Spleen (tissue), 11 donors: ENCODE measurements around the gene TPM4. TPM values are rescaled to one million over a fixed set of nuclear protein-coding genes. Genes with fewer than 3 reads are reported as not detected.

Experiments
- DNase-seq: peaks from one replicate; pipeline ENCODE4 v3.0.0-alpha.2; 2020
- H3K27ac ChIP-seq, 8 donors: fragments of 200-600 bp; sonication (generic) in 7 of 8; 1 replicate in 4 of 8; 2 replicates in 4 of 8; pipeline versions ENCODE4 v1.5.0 to v1.8.0; 2016 to 2021; ENCODE audit warnings: inconsistent platforms in 4 of 8, mild to moderate bottlenecking in 4 of 8, moderate library complexity in 1 of 8
- H3K27me3 ChIP-seq, 7 donors: fragments of 200-600 bp; sonication (generic) in 6 of 7; replicated peaks in 1 of 7; 1 replicate in 4 of 7; 2 replicates in 3 of 7; pipeline versions ENCODE4 v1.5.0 to v1.8.0; 2016 to 2021; ENCODE audit warnings: inconsistent platforms in 3 of 7, mild to moderate bottlenecking in 1 of 7
- H3K36me3 ChIP-seq, 6 donors: fragments of 200-600 bp; sonication (generic) in 5 of 6; 1 replicate in 4 of 6; 2 replicates in 2 of 6; pipeline versions ENCODE4 v1.5.0 to v1.8.0; 2016 to 2021; ENCODE audit warnings: inconsistent platforms in 2 of 6
- H3K4me1 ChIP-seq, 6 donors: fragments of 200-600 bp; sonication (generic) in 5 of 6; 1 replicate in 3 of 6; 2 replicates in 3 of 6; pipeline versions ENCODE4 v1.5.0 to v1.8.0; 2016 to 2021; ENCODE audit warnings: inconsistent platforms in 3 of 6
- H3K4me3 ChIP-seq, 8 donors: fragments of 200-600 bp; sonication (generic) in 7 of 8; 1 replicate in 4 of 8; 2 replicates in 4 of 8; pipeline versions ENCODE4 v1.5.0 to v1.8.0; 2016 to 2021; ENCODE audit warnings: inconsistent platforms in 4 of 8, mild to moderate bottlenecking in 4 of 8, moderate library complexity in 2 of 8
- H3K9me3 ChIP-seq, 8 donors: fragments of 200-600 bp; sonication (generic) in 7 of 8; 1 replicate in 4 of 8; 2 replicates in 4 of 8; pipeline versions ENCODE4 v1.5.0 to v1.8.0; 2016 to 2021; ENCODE audit warnings: inconsistent platforms in 4 of 8
- POLR2A ChIP-seq, 3 donors: fragments of 450-650 bp; IDR thresholded peaks; one replicate each; pipeline ENCODE4 v1.5.1; 2017; ENCODE audit warnings: antibody characterized with exemption in 3 of 3, mild to moderate bottlenecking in 1 of 3
- POLR2AphosphoS5 ChIP-seq, 3 donors: sonication (generic); formaldehyde crosslinking; IDR thresholded peaks; one replicate each; pipeline ENCODE4 v1.5.1; 2017; ENCODE audit warnings: antibody characterized with exemption in 3 of 3
- WGBS, 5 donors: extraction: QIAGEN DNeasy Blood & Tissue Kit in 3 of 5; methylation state at CpG; one replicate each; pipeline versions ENCODE4 v1.1.5 to v1.1.7; 2013 to 2018; 5-methylcytosine and 5-hydroxymethylcytosine counted together
- intact Hi-C: fragments of 100-400 bp; cut with DNase I; formaldehyde crosslinking; loops from one replicate; pipeline ENCODE4 v1.15.0; 2023; ENCODE audit warnings: low total_unique reads
- polyA plus RNA-seq, 3 donors: library from polyadenylated mRNA; stranded (reverse); fragments of 200-250 nt; gene quantifications; one replicate each; pipeline ENCODE4 v1.2.1, GENCODE V29; 2013
- total RNA-seq, 7 donors: library from RNA; depleted of rRNA in 3 of 7; stranded (reverse); fragments of >200 nt in 3 of 7; fragmentation: NEBNext Ultra II Directional in 4 of 7; extraction: Animal tissue kit (Norgen Biotek cat#: 25700) in 4 of 7; gene quantifications; one replicate each; pipeline versions ENCODE4 v1.1.0 to v1.2.1, GENCODE V29; 2016 to 2021
- TF ChIP-seq, protein P1 (sequence below), 11 experiments: fragments of 200-600 bp in 7 of 11; fragments of 450-650 bp in 4 of 11; sonication (generic) in 4 of 11; IDR thresholded peaks in 8 of 11; conservative IDR thresholded peaks in 3 of 11; 1 replicate in 7 of 11; 2 replicates in 4 of 11; pipeline versions ENCODE4 v1.4.0 to v1.8.0; 2016 to 2021; ENCODE audit warnings: antibody characterized with exemption in 11 of 11, inconsistent platforms in 4 of 11, mild to moderate bottlenecking in 1 of 11
- donor health status: healthy with polysubstance abuse.
- donor health status: DM: no; HTN: no; CAD: no; lungs with moderate emphysema.
- donor health status: DM: no; HTN: no; CAD: no.
- donor health status: Bipolar disorder and iron deficiency.
- donor health status: healthy.
- donor health status: DM: no; HTN: no; CAD: no.
- donor health status: DM: yes; HTN: yes; CAD: no.

The TPM4 gene
- total and polyA plus RNA-seq, 10 donors, result 181 to 760 (median 418) TPM

- TF ChIP-seq POLR2A (IDR thresholded peaks at IDR 0.05) (no peak), POLR2AphosphoS5 (IDR thresholded peaks at IDR 0.05) (no peak)
- TF ChIP-seq, protein P1, sequence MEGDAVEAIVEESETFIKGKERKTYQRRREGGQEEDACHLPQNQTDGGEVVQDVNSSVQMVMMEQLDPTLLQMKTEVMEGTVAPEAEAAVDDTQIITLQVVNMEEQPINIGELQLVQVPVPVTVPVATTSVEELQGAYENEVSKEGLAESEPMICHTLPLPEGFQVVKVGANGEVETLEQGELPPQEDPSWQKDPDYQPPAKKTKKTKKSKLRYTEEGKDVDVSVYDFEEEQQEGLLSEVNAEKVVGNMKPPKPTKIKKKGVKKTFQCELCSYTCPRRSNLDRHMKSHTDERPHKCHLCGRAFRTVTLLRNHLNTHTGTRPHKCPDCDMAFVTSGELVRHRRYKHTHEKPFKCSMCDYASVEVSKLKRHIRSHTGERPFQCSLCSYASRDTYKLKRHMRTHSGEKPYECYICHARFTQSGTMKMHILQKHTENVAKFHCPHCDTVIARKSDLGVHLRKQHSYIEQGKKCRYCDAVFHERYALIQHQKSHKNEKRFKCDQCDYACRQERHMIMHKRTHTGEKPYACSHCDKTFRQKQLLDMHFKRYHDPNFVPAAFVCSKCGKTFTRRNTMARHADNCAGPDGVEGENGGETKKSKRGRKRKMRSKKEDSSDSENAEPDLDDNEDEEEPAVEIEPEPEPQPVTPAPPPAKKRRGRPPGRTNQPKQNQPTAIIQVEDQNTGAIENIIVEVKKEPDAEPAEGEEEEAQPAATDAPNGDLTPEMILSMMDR (IDR thresholded peaks at IDR 0.05 in 8 of 11, conservative IDR thresholded peaks at IDR 0.05 in 3 of 11), result no peak
- no peak overlapping the region for H3K27ac ChIP-seq
- 37 to 67% (median 62%) methylated on average over 4 of the region's 4 CpGs for WGBS, 5 donors
- intact Hi-C loops, result no loop called here
- DNase-seq, result no peak
- H3K27me3 ChIP-seq, result no peaks in the 10 kb centered on the region
- no peak overlapping the region for H3K4me3 ChIP-seq
- no peaks in the 10 kb centered on the region for H3K36me3 ChIP-seq
- H3K9me3 ChIP-seq, result peaks cover 0 to 16% (median 6%) of the 10 kb centered on the region in 8 donors
- peaks cover 0 to 35% (median 14%) of the 10 kb centered on the region in 6 donors for H3K4me1 ChIP-seq
These were observed 14.4 kb upstream of the TPM4 start for GRCh38 chr19:16061943-16062342.

DNA sequence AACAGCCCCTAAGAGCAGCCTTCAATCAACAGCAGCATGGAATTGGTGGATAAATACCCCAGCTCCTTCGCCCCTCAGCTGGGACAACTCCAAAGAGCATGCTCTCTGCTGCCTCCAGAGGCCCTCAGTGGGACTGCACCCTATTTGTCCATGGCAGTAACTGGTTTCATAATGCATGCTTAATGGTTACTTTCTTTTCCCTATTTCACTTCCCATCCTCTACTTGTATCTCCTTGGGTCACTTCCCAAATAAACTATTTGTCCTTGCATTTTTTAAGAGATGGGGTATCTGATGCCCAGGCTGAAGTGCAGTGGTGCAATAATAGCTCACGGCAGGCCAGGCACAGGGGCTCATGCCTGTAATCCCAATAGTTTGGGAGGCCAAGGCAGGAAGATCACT, 13.5 kb upstream of the TPM4 start:
- intact Hi-C loops, result no loop called here
- TF ChIP-seq POLR2A (IDR thresholded peaks at IDR 0.05) (no peak), POLR2AphosphoS5 (IDR thresholded peaks at IDR 0.05) (peak in 1 of 3 donors; percentile 39)
- TF ChIP-seq, protein P1 (IDR thresholded peaks at IDR 0.05 in 8 of 11, conservative IDR thresholded peaks at IDR 0.05 in 3 of 11), result peak; percentile 86 to 98 (median 92)
- DNase-seq, result peak; percentile 88
- Histone ChIP-seq H3K27me3 (no peaks in the 10 kb centered on the region), H3K4me1 (peaks cover 0 to 43% (median 15%) of the 10 kb centered on the region in 6 donors), H3K36me3 (no peaks in the 10 kb centered on the region), H3K4me3 (no peak overlapping the region), H3K9me3 (peaks cover 0 to 11% (median 1%) of the 10 kb centered on the region in 8 donors), H3K27ac (peak overlapping the region in 1 of 8 donors; percentile 23)
- WGBS, 5 donors, result 61 to 87% (median 78%) methylated on average over 2 of the region's 2 CpGs

DNA sequence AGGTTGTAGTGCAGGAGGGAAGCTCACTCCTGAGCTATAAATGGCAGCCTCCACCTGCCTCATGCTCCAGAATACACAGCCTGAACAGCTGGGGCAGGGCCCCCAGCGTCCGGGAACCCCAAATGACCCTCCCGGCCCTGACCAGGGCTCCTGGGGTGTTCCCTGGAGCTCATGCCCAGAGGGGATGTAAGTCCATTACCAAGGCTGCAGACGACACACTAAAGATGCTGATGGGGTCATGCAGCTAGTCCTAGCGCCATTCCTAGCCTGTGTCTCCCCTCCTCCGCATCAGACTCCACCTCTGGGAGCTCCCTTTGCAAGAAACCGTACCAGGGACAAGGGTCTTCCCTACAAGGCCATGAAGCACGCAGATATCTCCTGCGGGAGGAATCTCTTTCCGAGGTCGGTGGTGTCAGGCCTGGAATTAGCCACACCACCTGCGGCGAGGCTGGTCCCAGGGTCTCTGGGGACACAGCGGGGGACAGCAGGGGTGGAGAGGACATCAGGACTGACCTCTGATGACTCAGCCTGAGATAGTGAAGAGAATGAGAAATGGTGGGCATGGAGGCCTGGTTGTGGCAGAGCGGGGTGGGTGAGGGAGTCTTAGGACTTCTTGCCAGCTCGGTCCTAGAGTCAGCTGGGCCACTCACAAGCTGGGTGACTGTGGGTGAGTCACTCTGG, 11.9 kb upstream of the TPM4 start:
- intact Hi-C loops, result no loop called here
- Histone ChIP-seq H3K4me3 (no peak overlapping the region), H3K27ac (no peak overlapping the region), H3K27me3 (no peaks in the 10 kb centered on the region), H3K9me3 (peaks cover 0 to 11% (median 1%) of the 10 kb centered on the region in 8 donors), H3K4me1 (peaks cover 0 to 44% (median 15%) of the 10 kb centered on the region in 6 donors), H3K36me3 (no peaks in the 10 kb centered on the region)
- DNase-seq, result no peak
- WGBS, 5 donors, result 89 to 95% (median 91%) methylated on average over 7 to 16 of the region's 16 CpGs
- TF ChIP-seq POLR2A (IDR thresholded peaks at IDR 0.05) (no peak), POLR2AphosphoS5 (IDR thresholded peaks at IDR 0.05) (no peak)
- TF ChIP-seq, protein P1 (IDR thresholded peaks at IDR 0.05 in 8 of 11, conservative IDR thresholded peaks at IDR 0.05 in 3 of 11), result no peak

DNA sequence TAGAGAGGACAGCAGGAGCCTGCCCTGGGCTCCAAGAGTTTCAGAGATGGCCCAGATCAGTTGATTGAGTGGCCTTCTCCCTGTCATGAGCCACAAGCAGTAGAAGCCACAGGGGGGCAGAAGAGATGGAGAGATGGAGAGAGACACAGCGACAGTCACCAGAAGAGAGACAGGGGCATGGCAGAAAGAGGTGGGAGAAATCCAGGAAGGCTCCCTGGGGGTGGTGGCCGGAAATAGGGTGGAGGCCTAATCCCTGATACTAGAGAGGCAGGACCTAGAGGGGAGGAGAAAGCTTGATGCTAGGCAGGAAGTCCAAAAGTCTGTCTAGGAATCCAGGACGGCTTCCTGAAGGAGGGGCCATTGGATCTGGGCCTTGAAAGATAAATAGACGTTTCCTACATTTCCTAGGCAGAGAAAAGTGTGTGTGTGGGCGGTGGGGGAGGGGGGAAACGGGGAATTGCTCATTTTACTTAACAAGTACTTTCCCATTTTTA, 9.6 kb upstream of the TPM4 start:
- H3K9me3 ChIP-seq, result peaks cover 0 to 3% (median 0%) of the 10 kb centered on the region in 8 donors
- TF ChIP-seq, protein P1 (IDR thresholded peaks at IDR 0.05 in 8 of 11, conservative IDR thresholded peaks at IDR 0.05 in 3 of 11), result peak in 10 of 11 experiments; percentile 26 to 81 (median 59)
- TF ChIP-seq POLR2A (IDR thresholded peaks at IDR 0.05) (no peak), POLR2AphosphoS5 (IDR thresholded peaks at IDR 0.05) (peak in 2 of 3 donors; percentile 16 to 60)
- peak; percentile 82 for DNase-seq
- no peaks in the 10 kb centered on the region for H3K27me3 ChIP-seq
- intact Hi-C loops, result loop anchor here (5.0 kb wide), 1 partner anchor 46 kb away; the partner anchor contains the start of gene RAB8A
- peak overlapping the region; percentile 59 to 100 (median 94) for H3K27ac ChIP-seq
- H3K4me1 ChIP-seq, result peaks cover 10 to 67% (median 37%) of the 10 kb centered on the region in 6 donors
- WGBS, 5 donors, result 34 to 48% (median 39%) methylated on average over 6 of the region's 6 CpGs
- H3K4me3 ChIP-seq, result peak overlapping the region in 6 of 8 donors; percentile 30 to 70 (median 46)
- no peaks in the 10 kb centered on the region for H3K36me3 ChIP-seq
